HG03097 (cell line): ENCODE measurements around the gene SBF2.

Experiments used
- ATAC-seq: cut with Tn5 transposase; IDR thresholded peaks from one replicate; pipeline ENCODE4 v1.9.1; 2021; ENCODE audit not compliant: unreplicated experiment, low FRiP score

The SBF2 gene

DNA sequence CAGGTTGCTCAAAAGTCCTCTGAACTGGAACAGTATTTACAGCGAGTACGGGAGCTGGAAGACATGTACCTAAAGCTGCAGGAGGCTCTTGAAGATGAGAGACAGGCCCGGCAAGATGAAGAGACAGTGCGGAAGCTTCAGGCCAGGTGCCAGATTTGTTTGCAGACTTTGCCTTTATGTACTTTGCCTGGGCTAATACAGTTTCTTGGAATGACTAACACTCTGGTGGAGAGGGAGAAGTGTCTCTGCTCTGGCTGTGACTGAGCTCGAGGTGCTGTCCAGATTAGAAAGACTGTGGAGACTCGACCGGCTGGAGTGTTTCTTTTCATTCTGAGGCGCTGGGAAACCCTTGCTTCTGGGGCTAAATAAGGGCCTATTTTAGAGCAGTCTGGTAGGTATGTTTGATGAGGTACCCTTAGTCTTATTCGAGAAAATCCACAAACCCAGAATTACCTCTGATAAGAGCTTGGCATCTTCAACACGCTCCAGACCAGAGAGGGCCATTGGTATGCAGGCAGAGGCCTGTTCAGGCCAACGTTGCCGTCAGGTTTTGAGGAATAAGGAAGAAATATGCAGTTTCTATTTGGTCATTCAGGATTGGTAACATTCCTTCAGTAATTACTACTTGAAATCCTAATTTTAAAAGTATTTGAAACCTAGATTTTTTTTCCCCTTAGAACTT lies 553.7 kb downstream of the SBF2 start:
- ATAC-seq, result no peak

DNA sequence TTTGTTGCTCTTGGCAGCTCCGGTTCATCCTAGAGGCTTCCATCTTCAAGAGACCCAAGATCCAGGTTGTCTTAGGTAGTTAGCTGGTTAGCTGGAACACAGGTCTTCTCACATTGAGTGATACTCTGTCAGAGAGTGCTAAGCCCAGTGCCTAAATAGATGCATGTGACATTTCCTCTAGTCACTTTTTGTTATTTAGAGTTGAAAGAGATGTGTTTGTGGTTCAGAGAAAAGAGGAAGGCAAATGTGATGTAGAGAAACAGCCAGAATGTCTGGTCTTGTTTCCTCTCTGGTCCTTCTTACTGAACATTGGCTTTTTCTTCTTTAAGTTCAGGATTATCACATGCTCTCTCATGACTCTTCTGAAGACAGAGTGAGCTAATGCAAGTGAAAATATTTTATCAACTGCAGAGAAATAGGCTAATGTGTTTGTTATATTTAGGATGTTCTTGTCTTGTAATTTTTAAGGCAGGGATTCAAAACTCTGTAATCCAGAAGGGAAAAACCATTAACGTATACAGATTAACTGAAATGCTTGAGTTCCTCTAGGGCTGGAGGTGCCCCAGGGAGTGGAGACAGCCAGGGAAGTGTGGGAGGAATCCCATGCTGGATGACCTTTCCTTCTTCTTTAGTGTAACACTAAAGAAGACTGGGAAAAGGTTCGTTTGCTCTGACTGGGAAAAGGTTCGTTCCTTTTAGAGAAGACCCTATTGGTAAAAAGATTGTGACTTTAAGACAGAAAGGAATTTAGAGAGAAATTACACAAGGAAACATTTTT lies 554.7 kb downstream of the SBF2 start:
- peak; percentile 48 for ATAC-seq

DNA sequence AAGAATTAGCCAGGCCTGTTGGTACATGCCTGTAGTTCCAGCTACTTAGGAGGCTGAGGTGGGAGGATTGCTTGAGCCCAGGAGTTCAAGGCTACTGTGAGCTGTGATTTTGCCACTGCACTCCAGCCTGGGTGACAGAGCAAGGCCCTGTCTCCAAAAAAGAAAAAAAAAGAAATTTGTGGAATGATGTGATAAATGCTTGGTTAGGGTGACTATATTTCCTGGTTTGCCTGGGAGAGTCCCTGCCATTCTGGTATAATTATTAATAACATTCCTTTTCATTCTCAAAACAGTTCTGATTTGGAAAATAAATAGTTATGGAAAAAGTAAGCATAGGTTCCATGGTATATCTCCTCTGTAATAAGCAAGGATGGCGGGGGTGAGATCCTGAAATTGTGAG lies 555.3 kb downstream of the SBF2 start:
- no peak for ATAC-seq

DNA sequence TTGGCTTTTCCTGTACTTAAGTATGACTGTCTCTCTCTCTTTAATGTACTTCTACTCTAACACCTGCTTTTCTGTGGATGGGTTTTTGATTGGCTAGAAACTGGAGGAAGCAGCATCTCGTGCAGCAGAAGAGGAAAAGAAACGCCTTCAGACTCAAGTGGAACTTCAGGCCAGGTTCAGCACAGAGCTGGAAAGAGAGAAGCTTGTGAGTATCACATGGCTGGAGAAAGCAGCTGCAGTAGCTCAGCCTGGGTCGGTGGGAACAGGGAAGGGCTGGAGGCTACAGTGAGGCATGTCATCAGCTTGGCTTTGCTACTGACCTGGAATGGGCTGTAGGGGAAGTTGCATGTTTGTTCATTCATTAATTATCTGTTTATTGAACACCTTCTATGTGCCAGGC lies 555.9 kb downstream of the SBF2 start:
- no peak for ATAC-seq

DNA sequence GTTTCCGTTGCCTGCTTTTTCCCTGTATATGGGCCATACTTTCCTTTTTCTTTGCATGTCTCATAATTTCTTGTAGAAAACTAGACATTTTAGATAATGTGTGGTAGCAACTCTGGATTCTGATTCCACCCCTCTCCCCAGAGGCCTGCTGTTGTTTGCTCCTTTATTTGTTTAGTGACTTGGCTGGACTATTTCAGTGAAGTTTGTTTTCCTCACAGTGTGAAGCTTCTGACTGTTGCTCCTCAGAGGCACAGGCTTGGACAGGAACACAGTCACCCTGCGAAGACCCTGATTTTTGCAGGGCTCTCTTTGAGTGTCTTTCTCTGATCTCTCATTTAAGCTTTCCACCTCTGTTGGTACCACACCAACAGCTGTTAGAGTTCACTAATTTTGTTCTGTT lies 557.7 kb downstream of the SBF2 start:
- no peak for ATAC-seq

DNA sequence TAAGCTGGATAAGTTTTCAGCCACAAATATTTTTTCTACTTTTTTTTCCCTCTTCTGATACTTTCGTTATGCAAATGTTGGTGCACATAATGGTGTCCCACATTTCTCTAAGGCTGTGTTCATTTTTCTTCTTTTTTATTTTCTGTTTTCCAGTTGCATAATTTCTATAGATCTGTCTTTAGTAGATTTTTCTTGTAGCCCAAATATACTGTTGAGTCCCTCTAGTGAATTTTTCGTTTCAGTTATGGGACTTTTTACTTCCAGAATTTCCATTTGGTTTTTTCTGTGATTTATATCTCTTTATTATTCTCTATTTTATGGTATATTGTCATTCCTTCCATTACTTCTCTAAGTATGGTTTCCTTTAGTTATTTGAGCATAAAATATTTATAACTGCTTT lies 558.1 kb downstream of the SBF2 start:
- ATAC-seq, result no peak

DNA sequence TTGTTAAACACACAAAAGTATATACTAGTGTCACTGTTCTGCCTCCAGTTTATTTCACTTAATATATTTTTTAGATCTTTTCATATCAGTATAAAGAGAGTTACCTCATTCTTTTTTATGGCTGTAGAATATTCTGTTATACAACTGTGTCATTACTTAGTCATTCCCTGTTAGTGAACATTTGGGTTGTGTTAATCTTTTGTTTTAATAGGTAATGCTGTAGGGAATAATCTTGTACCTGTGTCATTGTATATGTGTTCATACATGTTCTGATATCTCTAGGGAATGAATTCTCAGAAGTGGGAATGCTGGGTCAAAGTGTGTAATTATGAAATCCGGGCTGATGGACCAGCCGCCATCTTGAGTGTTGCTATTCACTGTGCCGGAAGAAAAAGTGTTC lies 558.8 kb downstream of the SBF2 start:
- no peak for ATAC-seq

DNA sequence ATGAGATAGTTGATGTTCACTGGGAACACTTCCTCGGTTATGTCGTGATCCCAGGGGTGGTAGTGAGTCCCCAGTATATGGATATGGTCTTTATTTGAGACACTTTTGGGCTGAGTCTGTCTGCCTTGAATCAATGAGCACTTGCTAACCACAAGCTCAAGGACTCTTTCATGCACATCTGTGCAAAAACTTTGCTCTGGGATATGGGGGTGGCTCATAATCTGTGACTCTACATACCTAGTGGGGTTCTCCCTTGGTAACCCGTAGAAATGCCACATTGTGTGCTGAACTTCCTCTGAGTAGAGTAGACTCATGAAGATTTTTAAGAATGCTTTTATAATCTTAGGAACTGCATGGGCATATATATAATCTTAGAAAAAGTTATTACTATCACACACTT lies 560.8 kb downstream of the SBF2 start:
- ATAC-seq, result no peak

DNA sequence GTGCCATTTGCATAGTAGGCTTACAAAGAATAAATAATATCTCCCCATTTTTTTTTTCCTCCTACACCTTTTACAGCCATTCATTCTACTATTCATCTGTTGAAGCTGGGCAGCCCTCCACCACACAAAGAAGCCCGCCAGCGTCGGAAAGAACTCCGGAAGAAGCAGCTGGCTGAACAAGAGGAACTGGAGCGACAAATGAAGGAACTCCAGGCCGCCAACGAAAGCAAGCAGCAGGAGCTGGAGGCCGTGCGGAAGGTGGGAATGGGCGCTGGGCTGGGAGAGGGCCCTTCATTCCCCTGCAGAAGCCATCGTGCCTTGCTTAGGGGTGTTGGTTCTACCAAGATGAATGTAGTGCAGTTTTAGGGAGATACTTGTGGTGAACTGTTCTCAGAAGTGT lies 561.6 kb downstream of the SBF2 start:
- no peak for ATAC-seq

DNA sequence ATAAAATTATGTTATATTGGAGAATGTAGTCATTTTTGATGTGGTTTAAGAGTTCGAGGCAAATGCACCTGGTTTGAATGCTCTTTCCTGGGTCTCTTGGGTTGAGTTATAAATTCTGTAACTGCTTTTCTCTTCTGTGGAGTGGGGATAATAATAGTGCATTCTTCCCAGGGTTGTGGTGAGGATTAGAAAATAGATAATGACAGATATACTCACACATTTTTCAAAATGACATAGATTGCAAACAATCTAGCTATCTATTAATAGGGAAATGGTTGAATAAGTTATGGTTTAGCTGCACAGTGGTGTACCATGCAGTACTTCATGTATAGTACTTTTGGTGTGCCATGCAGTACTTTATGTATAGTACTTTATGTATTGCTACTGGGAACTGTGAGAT lies 562.8 kb downstream of the SBF2 start:
- ATAC-seq, result no peak
